Measurements from ENCODE around the gene IFITM10.

The IFITM10 gene

DNA sequence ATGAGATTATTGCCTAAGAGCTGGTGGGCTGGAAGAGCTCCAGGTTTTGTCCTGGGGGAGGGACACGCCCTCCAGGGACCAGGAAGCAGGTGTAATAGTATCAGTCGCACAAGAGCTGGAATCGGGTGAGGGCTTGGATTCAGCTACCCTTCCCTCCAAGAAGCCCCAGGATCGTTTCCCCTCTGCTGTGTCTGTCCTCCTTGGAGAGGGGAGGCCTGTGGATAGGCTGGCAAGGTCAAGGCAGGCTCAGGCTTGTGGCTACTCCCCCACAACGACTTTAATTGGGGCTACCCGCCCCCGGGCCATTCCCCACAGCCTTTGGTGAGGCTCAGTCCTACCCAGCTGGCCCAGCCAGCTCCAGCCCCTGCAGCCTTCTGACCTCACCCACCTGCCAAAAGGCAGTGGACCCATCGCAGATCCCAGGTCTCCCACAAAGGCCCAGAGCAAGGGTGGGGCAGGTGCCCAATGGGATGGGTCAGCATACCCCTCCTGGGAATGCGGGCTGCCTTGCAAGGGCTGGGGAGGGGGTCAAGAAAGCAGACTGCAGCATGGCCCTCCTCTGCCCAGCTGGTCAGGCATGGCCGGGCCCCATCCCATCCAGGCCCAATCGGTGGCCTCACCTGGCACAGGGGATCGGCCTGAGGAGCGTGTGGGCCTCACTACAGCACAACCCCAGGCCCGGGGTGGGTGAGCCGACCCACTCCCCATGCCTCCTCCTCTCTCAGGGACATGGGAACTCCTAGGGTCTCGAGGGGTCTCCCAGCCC lies 12.3 kb upstream of the IFITM10 start:
- DNase-seq = no peak

DNA sequence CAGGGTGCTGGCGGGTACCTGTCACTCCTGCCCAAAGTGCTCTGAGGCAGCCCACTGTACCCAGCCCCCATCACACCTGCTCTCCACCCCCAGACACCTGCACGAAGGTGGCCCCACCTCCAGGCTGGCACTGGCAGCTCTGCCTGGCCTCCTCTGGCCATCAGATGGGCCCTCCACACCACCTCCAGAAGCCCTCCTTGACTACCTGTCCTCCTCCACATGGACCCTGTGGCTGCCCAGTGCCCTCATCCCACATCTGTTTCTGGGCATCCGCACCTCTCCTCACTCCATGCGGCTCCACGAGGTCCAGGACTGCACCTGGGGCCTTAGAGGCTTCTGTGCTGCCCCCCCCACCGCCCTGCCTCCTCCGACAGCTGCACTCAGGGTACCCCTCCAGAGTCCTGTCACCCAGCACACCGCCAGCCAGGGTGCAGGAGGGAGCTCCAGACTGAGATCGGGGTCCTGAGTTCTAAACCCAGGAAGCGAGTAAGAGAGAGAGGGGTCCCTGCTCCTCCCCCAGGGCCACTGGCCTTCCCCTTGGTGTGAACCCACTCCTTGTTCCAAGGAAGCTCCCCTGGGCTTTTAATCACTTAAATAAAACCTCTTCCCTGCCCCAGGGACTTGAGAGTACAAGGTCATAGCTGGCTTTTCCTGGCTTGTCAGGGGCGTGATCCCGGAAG lies 11.6 kb upstream of the IFITM10 start:
- DNase-seq = no peak

DNA sequence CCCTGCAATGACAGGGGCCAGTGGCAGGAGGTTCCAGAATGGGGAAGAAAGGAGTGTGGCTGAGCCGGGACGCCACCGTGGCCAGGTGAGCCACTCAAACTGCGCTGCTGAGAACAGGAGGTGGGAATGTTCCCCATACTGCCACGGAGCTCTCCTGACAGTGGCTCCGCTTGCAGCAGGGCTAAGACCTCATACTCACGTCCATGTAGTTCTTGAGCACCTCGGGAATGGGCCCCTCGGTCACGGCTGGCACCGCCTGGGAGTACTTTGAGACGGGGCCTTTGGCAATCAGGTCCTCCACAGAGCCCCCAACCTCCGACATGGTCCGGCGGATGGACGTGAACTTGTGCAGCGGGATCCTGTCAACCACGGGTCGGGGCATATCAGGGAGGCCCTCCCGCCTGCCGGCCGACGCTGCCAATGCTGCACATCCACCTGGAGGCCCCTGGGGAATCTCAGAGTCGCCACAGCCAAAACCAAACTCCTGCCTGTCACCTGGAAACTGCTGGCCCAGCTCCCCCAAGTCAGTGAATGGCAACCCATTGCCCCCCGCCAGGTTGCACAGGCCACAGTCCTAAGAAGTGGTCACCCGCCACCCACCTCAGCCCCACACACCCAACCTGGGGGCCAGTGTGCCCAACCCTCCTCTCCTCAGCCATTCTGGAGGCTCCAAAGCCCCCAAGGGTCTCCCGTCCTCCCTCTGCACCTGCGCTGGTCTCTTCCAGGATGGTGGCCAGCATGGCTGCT lies 10.9 kb upstream of the IFITM10 start:
- no peak for DNase-seq

DNA sequence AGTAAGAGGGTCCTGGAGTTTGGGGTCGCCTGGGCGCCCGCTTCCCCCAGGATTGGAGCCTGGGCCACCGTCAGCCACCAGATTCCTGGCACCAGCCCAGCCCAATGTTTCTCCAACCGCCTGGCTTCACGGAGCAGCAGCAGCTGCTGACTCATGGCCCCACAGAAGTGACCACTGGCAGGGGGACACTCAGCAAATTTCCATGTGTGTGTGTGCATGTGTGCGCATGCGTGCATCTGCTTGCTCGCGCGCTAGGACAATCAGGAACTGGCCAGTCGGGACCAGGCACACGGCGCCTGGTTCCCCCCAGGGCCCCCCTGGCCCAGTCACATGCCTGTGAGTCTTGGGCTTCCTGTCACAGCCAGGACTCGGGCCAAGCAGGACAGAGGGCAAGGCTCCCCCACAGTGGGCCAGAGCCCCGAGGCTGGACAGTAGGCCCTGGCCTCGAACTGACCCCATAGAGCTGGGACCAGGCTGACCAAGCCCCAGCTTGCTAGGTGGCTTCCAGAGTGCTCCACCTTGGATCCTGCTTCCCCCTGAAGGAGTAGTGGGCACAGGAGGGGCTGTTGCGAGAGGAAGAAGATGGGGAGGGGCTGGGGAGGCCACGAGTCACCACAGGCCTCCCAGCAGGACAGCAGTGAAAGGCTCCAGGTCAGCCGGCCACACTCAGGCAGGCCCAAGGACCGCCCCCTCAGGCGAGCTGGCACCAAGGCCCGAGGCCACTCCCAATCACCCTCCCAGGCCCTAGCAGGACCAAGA lies 10.1 kb upstream of the IFITM10 start:
- no peak for DNase-seq

DNA sequence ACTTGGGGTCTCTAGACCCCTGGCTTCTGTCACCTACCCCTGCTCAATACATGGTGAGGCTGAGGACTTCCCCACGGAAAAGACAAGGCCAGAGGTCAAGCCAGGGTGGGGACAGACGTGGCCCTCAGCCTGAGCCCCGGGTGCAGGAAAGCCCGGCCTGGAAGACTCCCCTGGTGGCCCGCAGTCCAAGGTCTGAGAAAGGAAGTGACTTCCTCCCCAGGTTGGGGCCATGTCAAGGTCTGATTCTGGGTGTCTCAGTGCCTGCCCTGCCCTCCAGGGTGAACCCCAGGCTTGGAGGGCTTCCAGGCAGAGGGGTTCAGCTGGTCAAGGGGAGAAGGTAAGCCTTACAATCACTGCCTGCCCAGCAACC lies 9.4 kb upstream of the IFITM10 start:
- DNase-seq = no peak

DNA sequence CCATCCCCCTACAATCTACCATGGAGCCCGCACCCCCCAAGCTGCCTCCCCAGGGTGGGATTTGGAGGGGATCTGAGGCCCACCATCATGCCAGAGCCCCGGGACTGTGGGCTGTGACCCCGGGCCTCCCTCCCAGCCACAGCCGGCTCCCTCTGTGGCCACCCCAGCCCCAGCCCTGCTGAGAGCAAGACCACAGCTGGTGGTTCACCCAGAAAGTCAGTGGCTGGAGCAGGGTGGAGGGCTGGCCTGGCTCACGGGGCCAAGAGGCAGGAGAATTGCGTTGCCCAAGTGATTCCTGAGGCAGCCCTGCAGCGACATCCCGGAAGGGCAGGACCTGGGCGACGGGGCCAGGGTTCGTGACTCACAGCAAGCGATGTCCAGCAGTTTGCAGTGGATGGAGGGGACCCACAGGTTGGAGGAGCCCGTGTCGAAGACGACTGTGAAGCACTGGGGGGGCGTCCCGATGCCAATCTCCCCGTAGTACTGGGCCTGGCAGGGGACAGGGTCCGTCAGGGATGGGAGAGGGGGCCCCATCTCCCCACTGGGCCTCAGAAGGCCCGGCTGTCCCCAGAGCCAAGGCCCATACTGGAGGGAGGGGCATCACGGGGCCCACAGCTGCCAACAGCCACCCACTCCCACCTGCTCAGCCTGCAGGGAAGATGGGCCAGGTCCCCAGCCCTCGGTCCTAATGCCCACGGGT lies 8.9 kb upstream of the IFITM10 start:
- no peak for DNase-seq

DNA sequence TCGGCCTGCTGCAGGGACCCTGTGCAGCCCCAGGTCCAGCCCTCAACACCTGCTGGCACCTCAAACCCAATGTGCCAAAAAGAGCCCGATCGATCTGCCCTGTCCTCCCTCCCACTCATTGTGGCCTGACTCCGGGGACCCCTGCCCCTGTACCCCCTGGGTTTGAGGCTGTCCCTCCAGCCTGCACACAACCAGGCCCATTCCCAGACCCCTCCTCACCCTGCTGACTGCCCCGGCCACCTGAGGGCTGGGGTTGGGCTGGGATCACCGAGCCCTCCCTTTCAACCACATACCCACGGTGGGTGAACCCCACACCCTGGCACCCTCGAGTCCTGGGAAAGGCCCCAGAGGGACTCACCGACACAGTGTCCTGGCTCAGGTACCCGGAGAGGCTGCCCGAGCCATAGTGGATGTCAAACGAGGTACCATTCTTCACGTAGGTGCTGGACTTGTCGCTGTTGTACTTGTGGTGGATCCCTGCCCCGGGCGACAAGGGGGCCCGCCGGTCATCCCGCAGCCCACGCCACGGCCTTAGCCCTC lies 8.3 kb upstream of the IFITM10 start:
- no peak for DNase-seq

DNA sequence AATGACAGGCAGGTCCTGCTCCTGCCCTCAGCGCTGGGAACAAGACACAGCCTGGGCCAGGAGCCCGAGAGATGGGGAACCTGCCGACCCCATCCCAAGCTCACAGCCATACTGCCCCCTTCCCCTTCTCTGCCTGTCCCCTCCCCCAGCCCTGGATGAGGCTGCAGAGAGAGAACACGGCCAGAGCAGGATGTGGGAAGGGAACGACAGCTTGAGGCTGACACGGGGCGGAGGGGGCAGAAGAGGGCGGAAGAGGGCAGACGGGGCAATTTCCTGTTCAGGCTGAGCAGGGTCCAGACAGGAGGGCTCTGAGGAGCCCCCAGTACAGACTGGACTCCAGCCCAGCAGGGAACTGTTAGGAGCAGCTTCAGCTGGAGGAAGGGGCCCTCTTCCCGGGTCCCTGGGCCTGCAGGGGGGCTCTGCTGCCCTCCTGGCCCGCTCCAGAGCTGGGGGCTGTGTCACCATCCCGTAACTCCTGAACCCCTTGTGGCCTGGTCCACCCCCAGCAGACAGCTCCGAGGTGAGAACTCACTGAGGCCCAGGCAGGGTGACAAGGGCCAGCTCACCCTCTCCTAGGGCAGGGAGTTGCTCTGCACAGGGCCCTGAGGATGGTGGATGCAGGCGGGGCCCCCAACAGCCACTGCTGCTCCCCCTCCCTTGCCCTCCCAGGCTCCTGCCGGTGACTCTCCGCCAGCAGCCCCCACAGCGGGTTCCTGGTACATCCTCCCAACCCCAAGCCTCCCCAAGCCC lies 7.6 kb upstream of the IFITM10 start:
- no peak for DNase-seq

DNA sequence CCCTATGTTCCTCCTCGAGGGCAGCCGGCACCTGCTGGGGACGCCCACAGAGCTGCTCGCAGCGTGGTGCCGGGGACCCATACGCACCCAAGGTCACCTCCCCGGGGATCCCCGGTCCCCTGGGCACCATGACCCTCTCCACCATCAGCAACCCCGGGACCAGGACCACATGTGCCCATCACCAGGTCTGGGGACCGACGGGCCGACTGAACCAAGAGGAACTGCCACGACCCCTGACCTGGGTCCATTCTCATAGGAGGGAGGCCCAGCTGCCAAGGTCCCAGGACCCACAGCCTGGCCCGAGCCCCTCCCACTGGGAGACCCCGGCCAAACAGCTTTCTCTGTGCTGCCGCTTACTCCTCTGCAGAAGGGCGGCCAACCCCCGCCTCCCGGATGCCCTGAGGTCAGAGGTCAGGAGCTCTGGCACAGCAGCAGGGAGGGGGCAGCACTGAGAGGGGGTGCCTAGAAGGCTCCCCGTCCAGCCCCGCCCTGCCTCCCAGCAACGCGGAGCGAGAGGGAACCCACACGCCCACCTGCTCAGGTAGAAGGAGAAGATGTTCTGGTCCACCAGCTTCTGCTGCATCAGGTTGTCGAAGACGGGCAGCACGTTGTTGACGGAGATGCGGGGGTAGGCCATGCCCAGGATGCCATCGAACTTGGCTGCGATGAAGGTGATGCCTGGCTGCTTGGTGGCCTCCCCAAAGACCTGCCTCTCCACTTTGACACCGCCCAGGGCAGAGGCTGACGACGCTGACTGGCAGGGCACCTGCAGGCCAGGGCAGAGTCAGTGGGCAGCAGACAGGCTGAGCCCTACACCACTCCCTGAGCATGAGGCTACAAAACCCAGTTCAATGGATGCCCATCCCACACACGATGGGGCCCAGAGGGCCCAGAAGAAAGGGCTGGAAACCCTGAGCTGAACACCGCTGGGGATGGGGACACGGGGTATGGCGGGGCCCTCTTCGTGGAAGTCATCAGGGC lies 6.7 kb upstream of the IFITM10 start:
- DNase-seq = no peak

DNA sequence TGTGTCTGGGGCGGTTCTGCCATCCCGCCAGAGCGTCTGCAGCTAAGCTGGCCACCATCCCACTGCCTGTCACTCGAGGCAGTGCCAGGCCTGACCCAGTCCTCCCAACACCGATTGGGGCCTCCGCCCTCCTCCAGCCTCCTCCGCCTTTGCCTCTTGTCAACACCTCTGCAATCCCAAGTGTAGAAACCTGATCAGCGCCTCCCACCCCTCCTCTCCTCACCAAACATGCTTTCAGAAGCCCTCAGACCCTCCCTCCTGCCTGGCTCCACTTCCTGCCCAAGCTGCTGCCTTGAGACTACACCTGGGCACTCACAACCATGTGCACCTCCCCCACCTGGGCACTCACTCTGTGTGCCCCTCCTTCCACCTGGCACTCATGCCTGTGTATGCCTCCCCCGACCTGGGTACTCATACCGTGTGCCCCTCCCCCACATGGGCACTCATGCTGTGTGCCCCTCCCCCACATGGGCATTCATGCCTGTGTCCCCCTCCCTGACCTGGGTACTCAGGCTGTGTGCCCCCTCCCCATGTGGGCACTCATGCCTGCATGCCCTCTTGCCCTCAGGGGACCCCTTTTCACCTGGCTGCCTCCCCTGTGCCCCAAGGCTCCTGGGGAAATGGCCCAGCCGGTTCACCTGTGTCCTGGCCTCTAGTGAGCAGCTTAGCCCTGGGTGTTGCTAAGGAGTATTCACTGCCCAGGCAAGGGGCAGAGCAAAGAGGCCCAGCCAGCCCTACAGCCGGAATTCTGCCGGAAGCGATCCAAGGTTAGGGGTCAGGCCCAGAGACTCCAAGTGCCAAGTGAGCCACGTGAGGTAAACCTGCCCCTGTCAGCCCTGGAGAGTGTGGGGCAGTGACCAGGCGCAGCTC lies 5.5 kb upstream of the IFITM10 start:
- no peak for DNase-seq

DNA sequence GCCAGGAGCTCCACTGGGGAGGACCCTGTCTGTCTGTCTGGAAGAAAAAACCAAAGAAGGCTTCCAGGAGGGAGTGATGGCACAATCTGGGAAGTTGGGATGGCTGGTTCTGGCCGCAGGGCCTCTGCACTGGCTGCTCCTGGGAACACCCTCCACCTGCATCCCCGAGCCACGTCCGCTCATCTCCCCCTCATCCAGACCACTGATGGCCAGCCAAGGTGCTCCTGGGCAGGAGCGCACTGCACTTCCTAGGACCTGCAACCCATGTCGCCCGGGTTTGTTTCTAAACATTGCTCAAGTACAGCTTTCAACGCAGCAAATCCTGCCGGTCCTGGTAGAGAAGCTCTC lies 4.9 kb upstream of the IFITM10 start:
- no peak for DNase-seq

DNA sequence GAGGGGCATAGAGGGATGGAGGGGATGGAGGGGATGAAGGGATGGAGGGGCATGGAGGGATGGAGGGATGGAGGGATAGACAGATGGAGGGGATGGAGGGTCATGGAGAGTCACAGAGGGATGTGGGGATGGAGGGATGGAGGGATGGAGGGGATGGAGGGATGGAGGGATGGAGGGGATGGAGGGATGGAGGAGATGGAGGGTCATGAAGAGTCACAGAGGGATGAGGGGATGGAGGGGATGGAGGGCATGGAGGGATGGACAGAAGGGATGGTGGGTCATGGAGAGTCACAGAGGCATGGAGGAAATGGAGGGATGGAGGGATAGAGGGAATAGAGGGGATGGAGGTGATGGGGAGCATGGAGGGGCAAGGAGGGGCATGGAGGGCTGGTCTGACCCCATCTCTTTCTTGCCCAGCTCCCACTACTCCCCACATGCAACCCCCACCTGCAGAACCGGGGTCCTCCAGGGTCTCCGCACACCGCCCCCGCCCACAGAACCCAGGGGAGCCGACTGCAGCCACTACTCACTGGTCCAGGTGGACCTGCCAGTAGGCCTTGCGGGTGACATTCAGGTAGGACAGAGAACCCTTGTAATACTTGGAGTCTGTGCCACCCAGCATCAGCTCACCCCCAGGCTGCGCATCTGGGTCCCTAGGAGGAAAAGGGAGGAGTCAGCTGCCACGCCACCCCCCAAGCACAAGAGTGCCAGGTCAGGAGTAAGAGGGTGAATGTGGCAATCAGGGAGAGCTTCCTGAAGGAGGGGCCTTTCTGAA lies 4.2 kb upstream of the IFITM10 start:
- no peak for DNase-seq

DNA sequence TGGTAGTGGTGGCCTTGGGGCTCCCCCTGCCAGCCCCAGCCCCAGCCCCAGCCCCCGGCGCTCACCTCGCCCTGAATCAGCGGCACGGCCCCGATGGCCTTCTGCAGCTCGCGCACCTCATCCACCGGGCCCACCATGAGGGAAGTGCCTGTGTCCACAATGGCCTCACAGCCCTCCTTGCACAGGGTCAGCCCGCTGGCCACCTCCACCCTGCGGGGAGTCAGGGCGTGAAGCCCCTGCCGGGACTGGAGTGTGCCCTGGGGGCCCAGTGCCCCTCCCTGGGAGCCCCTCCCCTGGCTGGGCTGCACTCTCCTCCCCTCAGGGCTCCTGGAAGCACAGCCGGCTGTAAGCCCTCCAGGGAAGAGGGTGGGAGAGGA lies 3.5 kb upstream of the IFITM10 start:
- DNase-seq = no peak

DNA sequence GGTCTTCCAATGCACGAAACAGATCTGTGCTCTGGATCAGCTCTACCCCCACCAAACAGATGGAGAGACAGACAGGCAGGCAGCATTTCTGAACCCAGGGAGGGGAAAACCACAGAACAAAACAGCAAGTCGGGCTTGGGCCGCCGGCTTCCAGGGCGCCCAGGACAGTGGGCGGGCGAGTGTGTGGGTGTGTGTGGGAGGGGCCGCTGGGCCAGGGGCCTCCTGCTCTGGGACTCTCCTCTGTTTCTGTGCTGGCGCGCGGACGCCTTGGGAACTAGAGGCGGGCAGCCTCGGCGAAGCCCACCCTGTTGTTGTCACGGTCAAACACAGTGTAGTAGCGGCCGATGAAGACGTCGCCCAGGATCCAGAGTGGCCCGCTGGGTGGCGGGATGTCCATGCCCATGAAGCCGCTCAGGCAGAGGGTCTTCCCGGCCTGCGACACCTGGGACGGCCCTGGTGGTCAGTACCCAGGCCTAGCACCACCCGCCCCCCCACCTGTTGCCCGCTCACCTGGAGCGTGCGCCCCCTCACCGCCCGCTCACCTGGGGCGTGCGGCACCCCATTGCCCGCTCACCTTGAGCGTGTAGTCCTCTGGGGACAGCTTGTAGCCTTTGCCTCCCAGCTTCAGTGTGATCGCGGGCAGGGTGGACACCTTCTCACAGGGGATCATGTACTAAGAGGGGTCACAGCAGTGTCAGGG lies 3.0 kb upstream of the IFITM10 start:
- no peak for DNase-seq

DNA sequence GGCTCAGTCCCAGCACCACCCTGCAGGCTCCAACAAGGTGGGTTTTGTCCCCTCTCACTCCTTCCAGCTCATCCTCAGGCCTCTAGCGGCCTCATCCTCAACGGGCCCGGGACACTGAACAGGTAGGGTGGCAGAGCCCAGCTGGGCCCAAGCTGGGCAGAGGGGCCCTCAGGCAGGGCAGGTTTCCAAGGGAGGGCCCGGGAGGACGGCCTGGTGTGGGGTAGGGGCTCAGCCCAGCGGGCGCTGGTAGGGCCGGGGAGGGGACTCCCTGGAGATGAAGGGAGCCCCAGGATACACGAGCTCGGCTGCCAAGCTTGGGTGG lies 2.5 kb upstream of the IFITM10 start:
- no peak for DNase-seq

DNA sequence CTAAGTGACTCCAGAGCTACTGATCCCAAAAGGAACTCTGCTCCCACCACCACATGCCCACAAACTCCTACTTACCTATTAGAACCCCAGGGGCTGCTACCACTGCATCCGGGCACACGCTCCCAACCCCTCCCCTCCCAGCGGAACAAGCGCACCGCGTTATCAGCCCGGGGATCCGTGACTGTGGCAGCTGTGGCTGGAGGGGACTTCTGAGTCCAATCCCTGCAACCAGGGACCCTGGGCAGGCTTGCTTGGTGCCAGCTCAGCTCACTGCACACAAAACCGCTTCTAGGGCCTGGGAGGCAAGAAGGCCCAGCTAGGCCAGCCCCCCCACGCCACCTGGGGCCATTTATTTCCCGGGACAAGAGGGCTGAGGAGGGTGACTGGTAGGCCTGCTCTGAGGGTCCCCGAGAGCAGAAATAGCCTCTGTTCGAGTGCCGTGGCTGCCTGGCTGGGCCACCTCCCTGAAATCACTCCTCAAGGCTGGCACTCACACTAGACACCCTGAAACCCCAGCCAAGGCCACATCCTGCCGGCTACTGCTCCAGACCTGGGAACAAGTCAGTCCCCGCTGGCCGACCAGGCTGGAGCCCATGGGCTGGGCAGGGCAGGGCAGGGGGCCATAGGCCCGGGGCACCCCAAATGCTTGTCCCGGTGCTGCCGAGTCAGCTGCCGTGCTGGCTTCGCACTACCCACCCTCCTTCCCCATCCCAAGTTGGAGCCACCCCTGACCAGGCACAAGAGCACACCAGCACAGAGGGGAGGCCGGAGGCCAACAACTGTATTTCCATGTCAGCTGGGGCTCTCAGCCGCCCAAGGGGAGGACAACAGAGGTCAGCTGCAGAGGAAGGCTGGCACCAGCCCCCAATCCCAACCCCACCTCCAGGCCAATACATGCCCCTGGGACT lies 1.9 kb upstream of the IFITM10 start:
- DNase-seq = no peak

DNA sequence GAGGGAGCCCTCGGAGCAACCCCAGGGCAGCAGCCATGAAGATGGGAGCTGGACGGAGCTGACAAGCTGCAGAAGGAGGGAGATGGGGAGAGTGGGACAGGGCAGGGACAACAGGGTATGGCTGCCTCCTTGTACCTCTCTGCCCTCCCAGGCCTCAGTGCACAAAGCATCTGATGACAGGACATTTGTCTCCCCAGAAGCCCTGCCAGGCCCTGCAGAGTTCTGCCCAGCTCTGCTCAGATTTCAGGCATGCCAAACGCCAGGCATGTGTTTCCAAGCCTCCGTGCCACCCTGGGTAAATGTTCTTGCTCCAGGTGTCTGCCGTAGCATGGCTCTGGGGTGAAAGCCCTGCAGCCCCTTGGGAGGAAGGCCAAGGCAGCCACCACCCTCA lies 1.1 kb upstream of the IFITM10 start:
- DNase-seq = no peak
